Measurements from ENCODE around the gene CISD1. TPM values are rescaled to one million over a fixed set of nuclear protein-coding genes. Genes with fewer than 3 reads are reported as not detected.
A peak's percentile ranks its signal among the peaks of the same experiment; 100 is the strongest.
"Not testable (repeated sequence)": the region's sequence is repeated elsewhere in the genome, so short reads cannot be mapped to it uniquely, and the experiment has no call there.

The CISD1 gene
- polyA plus RNA-seq, 2 of the 4 experiments (the other 2 are of a cell fraction), result 48.1 to 102 TPM

GRCh38 chr10:58240531-58240930 is 28.4 kb upstream of the CISD1 start:
- FAIRE-seq, result no peak
- ATAC-seq, result no peak
- ChIA-PET POLR2A (no interaction called here), CTCF (interaction anchor here (0.7 kb wide), 1 partner anchor 223 kb away, joined by 5 read pairs; no protein-coding TSS in a partner anchor)
- DNase-seq (ENCODE audit: low read depth in 1 of 2, low spot score in 1 of 2), result no peak
- WGBS (ENCODE audit: missing lambda C conversion rate), result 62% methylated on average over 4 of the region's 4 CpGs
- Histone ChIP-seq H3K4me1 (peaks cover 67% of the 10 kb centered on the region), H3K27ac (peak overlapping the region in 1 of 2 experiments; percentile 48; a peak in 3 of 6 replicates), H3K9me3 (no peaks in the 10 kb centered on the region), H3K4me3 (no peak overlapping the region), H3K4me2 (peak overlapping the region; percentile 46; the same call in 2 of the 3 replicates)
- no peak for TF ChIP-seq HDAC2 (IDR thresholded peaks at IDR 0.05)
- no peak for TF ChIP-seq GATA3 (IDR thresholded peaks at IDR 0.05; ENCODE audit: borderline replicate concordance)

GRCh38 chr10:58241346-58241745 is 27.6 kb upstream of the CISD1 start:
- CTCF ChIA-PET, result no interaction called here
- TF ChIP-seq FOXS1 (CRISPR knock-in tag; IDR thresholded peaks at IDR 0.05) (no peak), TP53 (CRISPR knock-in tag; IDR thresholded peaks at IDR 0.05) (no peak), HES2 (IDR thresholded peaks at IDR 0.05) (no peak), ATOH8 (CRISPR knock-in tag; IDR thresholded peaks at IDR 0.05; ENCODE audit: low read depth) (no peak), MYC (IDR thresholded peaks at IDR 0.05; ENCODE audit: borderline replicate concordance, low read length) (no peak), JUN (IDR thresholded peaks at IDR 0.05) (no peak), PBX3 (IDR thresholded peaks at IDR 0.05) (no peak), SMC3 (IDR thresholded peaks at IDR 0.05) (no peak), NFE2L2 (conservative IDR thresholded peaks at IDR 0.05; ENCODE audit: low read length) (no peak), BHLHE40 (IDR thresholded peaks at IDR 0.05; ENCODE audit: low read depth, low read length) (no peak), POLR2A (IDR thresholded peaks at IDR 0.05; ENCODE audit: low read length) (no peak), POLR2AphosphoS2 (conservative IDR thresholded peaks at IDR 0.05; ENCODE audit: low read length) (no peak), ESRRA (IDR thresholded peaks at IDR 0.05; ENCODE audit: borderline replicate concordance, low read length) (no peak), FOSL2 (IDR thresholded peaks at IDR 0.05) (no peak), FOSL2 (CRISPR knock-in tag; IDR thresholded peaks at IDR 0.05) (no peak), TFCP2L1 (CRISPR knock-in tag; IDR thresholded peaks at IDR 0.05) (no peak), FOSB (CRISPR knock-in tag; IDR thresholded peaks at IDR 0.05) (no peak), CTCF (IDR thresholded peaks at IDR 0.05) (no peak)

GRCh38 chr10:58243269-58243668 is 25.7 kb upstream of the CISD1 start:
- peaks cover 48% of the 10 kb centered on the region for H3K4me1 ChIP-seq
- ChIA-PET CTCF (interaction anchor here (1.7 kb wide), 1 partner anchor 66 kb away, joined by 5 read pairs; no protein-coding TSS in a partner anchor), POLR2A (no interaction called here)
- H3K4me2 ChIP-seq, result no peak overlapping the region
- TF ChIP-seq EP300 (IDR thresholded peaks at IDR 0.05) (no peak), ATOH8 (CRISPR knock-in tag; IDR thresholded peaks at IDR 0.05; ENCODE audit: low read depth) (no peak), RARB (CRISPR knock-in tag; IDR thresholded peaks at IDR 0.05) (no peak), HMGXB4 (CRISPR knock-in tag; IDR thresholded peaks at IDR 0.05; ENCODE audit: borderline replicate concordance) (no peak), PHF8 (IDR thresholded peaks at IDR 0.05; ENCODE audit: borderline replicate concordance, low read depth) (no peak)
- 93% methylated on average over 18 of the region's 18 CpGs for WGBS (ENCODE audit: missing lambda C conversion rate)
- no peaks in the 10 kb centered on the region for H3K9me3 ChIP-seq
- ATAC-seq (no peak), DNase-seq (ENCODE audit: low read depth in 1 of 2, low spot score in 1 of 2) (no peak), FAIRE-seq (no peak)
- H3K4me3 ChIP-seq, result no peak overlapping the region
- peak overlapping the region; percentile 64 to 76; a peak in 3 of 6 replicates for H3K27ac ChIP-seq

More at GRCh38 chr10:58241346-58241745, 27.6 kb upstream of the CISD1 start:
- WGBS (ENCODE audit: missing lambda C conversion rate), result 80% methylated on average over 3 of the region's 3 CpGs
- FAIRE-seq (no peak), DNase-seq (ENCODE audit: low read depth in 1 of 2, low spot score in 1 of 2) (no peak), ATAC-seq (no peak)
- peaks cover 67% of the 10 kb centered on the region for H3K4me1 ChIP-seq
- peak overlapping the region in 1 of 2 experiments; percentile 48; a peak in 4 of 6 replicates for H3K27ac ChIP-seq
- H3K9me3 ChIP-seq, result no peaks in the 10 kb centered on the region
- no peak overlapping the region for H3K4me3 ChIP-seq
- POLR2A ChIA-PET, result interaction anchor here (1.2 kb wide), 1 partner anchor 25 kb away, joined by 3 read pairs; no protein-coding TSS in a partner anchor
- H3K4me2 ChIP-seq, result no peak overlapping the region

GRCh38 chr10:58243801-58244200 is 25.2 kb upstream of the CISD1 start:
- ATAC-seq; FAIRE-seq; POLR2A ChIA-PET; H3K4me3 ChIP-seq; DNase-seq (ENCODE audit: low read depth in 1 of 2, low spot score in 1 of 2); H3K9me3 ChIP-seq; H3K4me2 ChIP-seq: not testable (repeated sequence)
- Histone ChIP-seq H3K27ac (peak overlapping the region; percentile 64 to 76; a peak in 4 of 6 replicates), H3K4me1 (peaks cover 42% of the 10 kb centered on the region)
- 97% methylated on average over 7 of the region's 31 CpGs for WGBS (ENCODE audit: missing lambda C conversion rate)
- CTCF ChIA-PET, result interaction anchor here (1.7 kb wide), 1 partner anchor 66 kb away, joined by 5 read pairs; no protein-coding TSS in a partner anchor

Measured in A549 (cell line).